Ishikawa (cell line): ENCODE measurements around the gene IFNGR2.

Experiments
- CREB1 ChIP-seq: IDR thresholded peaks from 2 replicates; pipeline ENCODE4 v1.6.1; 2012; ENCODE audit warnings: low read depth
- EGR1 ChIP-seq: IDR thresholded peaks from 2 replicates; pipeline ENCODE4 v1.6.1; 2012
- EP300 ChIP-seq: IDR thresholded peaks from 2 replicates; pipeline ENCODE4 v1.6.1; 2012; ENCODE audit warnings: borderline replicate concordance
- FOXM1 ChIP-seq: IDR thresholded peaks from 2 replicates; pipeline ENCODE4 v1.6.1; 2012; ENCODE audit warnings: low read depth, borderline replicate concordance
- NFIC ChIP-seq: IDR thresholded peaks from 2 replicates; pipeline ENCODE4 v1.6.1; 2012
- RAD21 ChIP-seq: IDR thresholded peaks from 2 replicates; pipeline ENCODE4 v1.6.1; 2012; ENCODE audit warnings: low read depth
- TAF1 ChIP-seq: IDR thresholded peaks from 2 replicates; pipeline ENCODE4 v1.6.1; 2012; ENCODE audit warnings: low read depth, mild to moderate bottlenecking
- TCF12 ChIP-seq: IDR thresholded peaks from 2 replicates; pipeline ENCODE4 v1.6.1; 2012; ENCODE audit warnings: low read depth
- TEAD4 ChIP-seq: IDR thresholded peaks from 2 replicates; pipeline ENCODE4 v1.6.1; 2012
- YY1 ChIP-seq: IDR thresholded peaks from 2 replicates; pipeline ENCODE4 v1.6.1; 2012; ENCODE audit warnings: low read depth
- ZBTB7A ChIP-seq: IDR thresholded peaks from 2 replicates; pipeline ENCODE4 v1.6.1; 2012; ENCODE audit warnings: low read depth
- TF ChIP-seq, protein P1 (sequence below): IDR thresholded peaks from 2 replicates; pipeline ENCODE4 v1.6.1; 2012
- TF ChIP-seq, protein P2 (sequence below): IDR thresholded peaks from 2 replicates; pipeline ENCODE4 v1.6.1; 2012; ENCODE audit warnings: low read depth, mild to moderate bottlenecking
- TF ChIP-seq, protein P3 (sequence below): IDR thresholded peaks from 2 replicates; pipeline ENCODE4 v1.6.1; 2012

DNA sequence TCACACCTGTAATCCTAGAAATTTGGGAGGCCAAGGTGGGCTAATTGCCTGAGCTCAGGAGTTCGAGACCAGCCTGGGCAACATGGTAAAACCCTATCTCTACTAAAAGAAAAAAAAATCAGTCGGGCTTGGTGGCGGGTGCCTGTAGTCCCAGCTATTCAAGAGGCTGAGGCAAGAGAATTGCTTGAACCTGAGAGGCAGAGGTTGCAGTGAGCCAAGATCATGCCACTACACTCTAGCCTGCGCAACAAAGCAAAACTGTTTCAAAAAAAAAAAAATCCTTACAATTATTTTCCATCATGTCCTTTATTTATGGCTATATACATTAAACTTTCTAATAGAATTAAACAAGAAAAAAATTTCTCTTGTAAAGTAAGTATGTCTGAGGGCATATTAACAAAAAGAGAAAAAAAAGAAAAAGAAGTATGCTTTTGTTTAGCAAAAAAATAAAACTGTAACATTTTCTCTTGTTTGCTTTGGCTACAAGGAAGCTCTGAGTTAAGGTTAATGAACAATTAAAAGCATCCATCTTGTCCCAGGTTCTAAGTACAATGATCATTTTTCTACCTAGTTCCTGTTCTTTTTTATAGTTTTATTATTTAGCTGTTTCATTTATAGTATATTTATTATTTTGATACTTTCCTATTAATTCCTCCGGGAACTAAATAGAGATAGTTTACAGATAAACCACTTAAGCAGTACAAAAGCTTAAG is 58.5 kb downstream of the IFNGR2 start:
- TF ChIP-seq, protein P1, sequence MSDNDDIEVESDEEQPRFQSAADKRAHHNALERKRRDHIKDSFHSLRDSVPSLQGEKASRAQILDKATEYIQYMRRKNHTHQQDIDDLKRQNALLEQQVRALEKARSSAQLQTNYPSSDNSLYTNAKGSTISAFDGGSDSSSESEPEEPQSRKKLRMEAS = no peak
- TF ChIP-seq TAF1 = no peak
- TF ChIP-seq EP300 = no peak
- no peak for TF ChIP-seq NFIC
- no peak for TF ChIP-seq TEAD4
- TF ChIP-seq EGR1 = no peak
- no peak for TF ChIP-seq RAD21
- TF ChIP-seq, protein P2, sequence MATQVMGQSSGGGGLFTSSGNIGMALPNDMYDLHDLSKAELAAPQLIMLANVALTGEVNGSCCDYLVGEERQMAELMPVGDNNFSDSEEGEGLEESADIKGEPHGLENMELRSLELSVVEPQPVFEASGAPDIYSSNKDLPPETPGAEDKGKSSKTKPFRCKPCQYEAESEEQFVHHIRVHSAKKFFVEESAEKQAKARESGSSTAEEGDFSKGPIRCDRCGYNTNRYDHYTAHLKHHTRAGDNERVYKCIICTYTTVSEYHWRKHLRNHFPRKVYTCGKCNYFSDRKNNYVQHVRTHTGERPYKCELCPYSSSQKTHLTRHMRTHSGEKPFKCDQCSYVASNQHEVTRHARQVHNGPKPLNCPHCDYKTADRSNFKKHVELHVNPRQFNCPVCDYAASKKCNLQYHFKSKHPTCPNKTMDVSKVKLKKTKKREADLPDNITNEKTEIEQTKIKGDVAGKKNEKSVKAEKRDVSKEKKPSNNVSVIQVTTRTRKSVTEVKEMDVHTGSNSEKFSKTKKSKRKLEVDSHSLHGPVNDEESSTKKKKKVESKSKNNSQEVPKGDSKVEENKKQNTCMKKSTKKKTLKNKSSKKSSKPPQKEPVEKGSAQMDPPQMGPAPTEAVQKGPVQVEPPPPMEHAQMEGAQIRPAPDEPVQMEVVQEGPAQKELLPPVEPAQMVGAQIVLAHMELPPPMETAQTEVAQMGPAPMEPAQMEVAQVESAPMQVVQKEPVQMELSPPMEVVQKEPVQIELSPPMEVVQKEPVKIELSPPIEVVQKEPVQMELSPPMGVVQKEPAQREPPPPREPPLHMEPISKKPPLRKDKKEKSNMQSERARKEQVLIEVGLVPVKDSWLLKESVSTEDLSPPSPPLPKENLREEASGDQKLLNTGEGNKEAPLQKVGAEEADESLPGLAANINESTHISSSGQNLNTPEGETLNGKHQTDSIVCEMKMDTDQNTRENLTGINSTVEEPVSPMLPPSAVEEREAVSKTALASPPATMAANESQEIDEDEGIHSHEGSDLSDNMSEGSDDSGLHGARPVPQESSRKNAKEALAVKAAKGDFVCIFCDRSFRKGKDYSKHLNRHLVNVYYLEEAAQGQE = no peak
- TF ChIP-seq TCF12 = no peak
- TF ChIP-seq, protein P3, sequence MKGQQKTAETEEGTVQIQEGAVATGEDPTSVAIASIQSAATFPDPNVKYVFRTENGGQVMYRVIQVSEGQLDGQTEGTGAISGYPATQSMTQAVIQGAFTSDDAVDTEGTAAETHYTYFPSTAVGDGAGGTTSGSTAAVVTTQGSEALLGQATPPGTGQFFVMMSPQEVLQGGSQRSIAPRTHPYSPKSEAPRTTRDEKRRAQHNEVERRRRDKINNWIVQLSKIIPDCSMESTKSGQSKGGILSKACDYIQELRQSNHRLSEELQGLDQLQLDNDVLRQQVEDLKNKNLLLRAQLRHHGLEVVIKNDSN = no peak
- no peak for TF ChIP-seq YY1
- TF ChIP-seq ZBTB7A = no peak
- no peak for TF ChIP-seq FOXM1
- no peak for TF ChIP-seq CREB1
